Effector memory CD8-positive, alpha-beta T cell (primary cell): Measurements from ENCODE around the gene C17orf100.
"Not testable (repeated sequence)": the region's sequence is repeated elsewhere in the genome, so short reads cannot be mapped to it uniquely, and the experiment has no call there.

ENCODE experiments used
- ATAC-seq: fragments of 150-1000 bp; cut with Tn5 transposase; replicated peaks from 2 replicates; pipeline ENCODE4 v1.10.0; 2021; ENCODE audit warnings: mild to moderate bottlenecking, moderate library complexity
- DNase-seq, 3 experiments: peaks; one replicate each; pipeline ENCODE4 v3.0.0; 2021
- H3K27ac Mint-ChIP-seq, 2 donors: one replicate each; pipeline ENCODE4 v1.8.0; 2022; ENCODE audit warnings: mild to moderate bottlenecking in 2 of 2, mixed read lengths in 2 of 2, moderate library complexity in 2 of 2
- H3K27me3 Mint-ChIP-seq, 2 donors: one replicate each; pipeline ENCODE4 v1.8.0; 2022; ENCODE audit warnings: mixed read lengths in 2 of 2
- H3K36me3 Mint-ChIP-seq: one replicate; pipeline ENCODE4 v1.8.0; 2022; ENCODE audit warnings: mild to moderate bottlenecking, moderate library complexity, mixed read lengths; ENCODE audit not compliant: insufficient read depth
- H3K4me1 Mint-ChIP-seq, 2 donors: one replicate each; pipeline ENCODE4 v1.8.0; 2022; ENCODE audit warnings: low read depth in 2 of 2, mixed read lengths in 2 of 2
- H3K4me3 Mint-ChIP-seq, 2 donors: one replicate each; pipeline ENCODE4 v1.8.0; 2022; ENCODE audit warnings: mild to moderate bottlenecking in 2 of 2, mixed read lengths in 2 of 2, moderate library complexity in 2 of 2
- H3K9me3 Mint-ChIP-seq, 2 donors: one replicate each; pipeline ENCODE4 v1.8.0; 2022; ENCODE audit warnings: mixed read lengths in 2 of 2

Gene C17orf100

GRCh38 chr17:6681671-6682070 is 30.1 kb downstream of the C17orf100 start:
- H3K4me3 Mint-ChIP-seq = no peak overlapping the region
- no peaks in the 10 kb centered on the region for H3K9me3 Mint-ChIP-seq
- DNase-seq = no peak
- no peak overlapping the region for H3K27ac Mint-ChIP-seq
- H3K36me3 Mint-ChIP-seq = no peaks in the 10 kb centered on the region
- ATAC-seq = no peak
- H3K4me1 Mint-ChIP-seq = peaks cover 4 to 12% of the 10 kb centered on the region in 2 donors
- peaks cover 56 to 87% of the 10 kb centered on the region in 2 donors for H3K27me3 Mint-ChIP-seq

- Mint-ChIP-seq H3K4me1 (peaks cover 4 to 11% of the 10 kb centered on the region in 2 donors), H3K4me3 (no peak overlapping the region), H3K27ac (no peak overlapping the region), H3K9me3 (no peaks in the 10 kb centered on the region), H3K27me3 (peaks cover 63 to 92% of the 10 kb centered on the region in 2 donors), H3K36me3 (no peaks in the 10 kb centered on the region)
- ATAC-seq = no peak
- DNase-seq = no peak
Observed at GRCh38 chr17:6682339-6682738, 30.8 kb downstream of the C17orf100 start.

- no peak for ATAC-seq
- Mint-ChIP-seq H3K4me3 (no peak overlapping the region), H3K9me3 (no peaks in the 10 kb centered on the region), H3K27me3 (peaks cover 65 to 92% of the 10 kb centered on the region in 2 donors), H3K36me3 (no peaks in the 10 kb centered on the region), H3K4me1 (peaks cover 0 to 3% of the 10 kb centered on the region in 2 donors), H3K27ac (no peak overlapping the region)
- DNase-seq = no peak
Observed at GRCh38 chr17:6683081-6683684, 31.6 kb downstream of the C17orf100 start.

- Mint-ChIP-seq H3K27me3 (peaks cover 59 to 85% of the 10 kb centered on the region in 2 donors), H3K4me3 (no peak overlapping the region)
Observed at GRCh38 chr17:6683730-6684459, 32.3 kb downstream of the C17orf100 start.

GRCh38 chr17:6684460-6684783 is 32.9 kb downstream of the C17orf100 start:
- H3K4me3 Mint-ChIP-seq = no peak overlapping the region
- H3K9me3 Mint-ChIP-seq = no peaks in the 10 kb centered on the region
- no peak overlapping the region for H3K27ac Mint-ChIP-seq
- H3K27me3 Mint-ChIP-seq = peaks cover 59 to 85% of the 10 kb centered on the region in 2 donors
- H3K4me1 Mint-ChIP-seq = peaks cover 0 to 2% of the 10 kb centered on the region in 2 donors
- no peaks in the 10 kb centered on the region for H3K36me3 Mint-ChIP-seq
- ATAC-seq = no peak
- DNase-seq = no peak

More at GRCh38 chr17:6683730-6684459, 32.3 kb downstream of the C17orf100 start:
- no peak for DNase-seq
- ATAC-seq = no peak
- H3K9me3 Mint-ChIP-seq = no peaks in the 10 kb centered on the region
- H3K27ac Mint-ChIP-seq = no peak overlapping the region
- H3K4me1 Mint-ChIP-seq = peaks cover 0 to 2% of the 10 kb centered on the region in 2 donors
- no peaks in the 10 kb centered on the region for H3K36me3 Mint-ChIP-seq

- ATAC-seq (no peak), DNase-seq (no peak)
- H3K4me3 Mint-ChIP-seq = no peak overlapping the region
- peaks cover 60 to 89% of the 10 kb centered on the region in 2 donors for H3K27me3 Mint-ChIP-seq
- H3K9me3 Mint-ChIP-seq = no peaks in the 10 kb centered on the region
- no peak overlapping the region for H3K27ac Mint-ChIP-seq
- H3K4me1 Mint-ChIP-seq = peaks cover 0 to 2% of the 10 kb centered on the region in 2 donors
- H3K36me3 Mint-ChIP-seq = no peaks in the 10 kb centered on the region
Observed at GRCh38 chr17:6684881-6685767, 33.6 kb downstream of the C17orf100 start.

- Mint-ChIP-seq H3K9me3 (no peaks in the 10 kb centered on the region), H3K4me3 (no peak overlapping the region), H3K27ac (no peak overlapping the region), H3K36me3 (no peaks in the 10 kb centered on the region), H3K27me3 (peaks cover 62 to 89% of the 10 kb centered on the region in 2 donors), H3K4me1 (peaks cover 0 to 2% of the 10 kb centered on the region in 2 donors)
- no peak for ATAC-seq
- no peak for DNase-seq
Observed at GRCh38 chr17:6686026-6686425, 34.5 kb downstream of the C17orf100 start.

GRCh38 chr17:6688944-6689343 is 37.4 kb downstream of the C17orf100 start:
- H3K9me3 Mint-ChIP-seq = no peaks in the 10 kb centered on the region
- no peaks in the 10 kb centered on the region for H3K36me3 Mint-ChIP-seq
- peaks cover 66 to 92% of the 10 kb centered on the region in 2 donors for H3K27me3 Mint-ChIP-seq
- no peak overlapping the region for H3K27ac Mint-ChIP-seq
- no peak for DNase-seq
- no peak for ATAC-seq
- no peak overlapping the region for H3K4me3 Mint-ChIP-seq
- H3K4me1 Mint-ChIP-seq = peaks cover 0 to 2% of the 10 kb centered on the region in 2 donors

- no peak overlapping the region for H3K4me3 Mint-ChIP-seq
- ATAC-seq (no peak), DNase-seq (no peak)
- no peaks in the 10 kb centered on the region for H3K36me3 Mint-ChIP-seq
- H3K27me3 Mint-ChIP-seq = peaks cover 61 to 92% of the 10 kb centered on the region in 2 donors
- H3K4me1 Mint-ChIP-seq = peaks cover 0 to 2% of the 10 kb centered on the region in 2 donors
- H3K9me3 Mint-ChIP-seq = no peaks in the 10 kb centered on the region
- no peak overlapping the region for H3K27ac Mint-ChIP-seq
Observed at GRCh38 chr17:6690641-6691040, 39.1 kb downstream of the C17orf100 start.

- no peaks in the 10 kb centered on the region for H3K36me3 Mint-ChIP-seq
Observed at GRCh38 chr17:6691546-6691945, 40.0 kb downstream of the C17orf100 start.

GRCh38 chr17:6691958-6692357 is 40.4 kb downstream of the C17orf100 start:
- not testable (repeated sequence) for H3K9me3 Mint-ChIP-seq, ATAC-seq, H3K27ac Mint-ChIP-seq, DNase-seq, H3K4me3 Mint-ChIP-seq, H3K4me1 Mint-ChIP-seq, H3K36me3 Mint-ChIP-seq
- H3K27me3 Mint-ChIP-seq = peaks cover 58 to 92% of the 10 kb centered on the region in 2 donors

More at GRCh38 chr17:6691546-6691945, 40.0 kb downstream of the C17orf100 start:
- Mint-ChIP-seq H3K27me3 (peaks cover 61 to 92% of the 10 kb centered on the region in 2 donors), H3K4me3 (no peak overlapping the region), H3K4me1 (peaks cover 0 to 2% of the 10 kb centered on the region in 2 donors), H3K9me3 (no peaks in the 10 kb centered on the region), H3K27ac (no peak overlapping the region)
- ATAC-seq (no peak), DNase-seq (no peak)

- Mint-ChIP-seq H3K27me3 (peaks cover 41 to 76% of the 10 kb centered on the region in 2 donors), H3K4me3 (no peak overlapping the region), H3K36me3 (no peaks in the 10 kb centered on the region), H3K27ac (no peak overlapping the region), H3K9me3 (no peaks in the 10 kb centered on the region), H3K4me1 (peaks cover 0 to 2% of the 10 kb centered on the region in 2 donors)
- DNase-seq (no peak), ATAC-seq (no peak)
Observed at GRCh38 chr17:6695051-6695450, 43.5 kb downstream of the C17orf100 start.

GRCh38 chr17:6695565-6695964 is 44.0 kb downstream of the C17orf100 start:
- DNase-seq (no peak), ATAC-seq (no peak)
- H3K4me3 Mint-ChIP-seq = no peak overlapping the region
- no peaks in the 10 kb centered on the region for H3K9me3 Mint-ChIP-seq
- peaks cover 41 to 71% of the 10 kb centered on the region in 2 donors for H3K27me3 Mint-ChIP-seq
- peaks cover 0 to 2% of the 10 kb centered on the region in 2 donors for H3K4me1 Mint-ChIP-seq
- no peaks in the 10 kb centered on the region for H3K36me3 Mint-ChIP-seq
- H3K27ac Mint-ChIP-seq = no peak overlapping the region
